ENCODE measurements around the gene CFAP206. TPM values are rescaled to one million over a fixed set of nuclear protein-coding genes. Genes with fewer than 3 reads are reported as not detected.

CFAP206 gene
- total and polyA plus RNA-seq, 2 donors from 2014 or later: 2.5 to 2.6 TPM

DNA sequence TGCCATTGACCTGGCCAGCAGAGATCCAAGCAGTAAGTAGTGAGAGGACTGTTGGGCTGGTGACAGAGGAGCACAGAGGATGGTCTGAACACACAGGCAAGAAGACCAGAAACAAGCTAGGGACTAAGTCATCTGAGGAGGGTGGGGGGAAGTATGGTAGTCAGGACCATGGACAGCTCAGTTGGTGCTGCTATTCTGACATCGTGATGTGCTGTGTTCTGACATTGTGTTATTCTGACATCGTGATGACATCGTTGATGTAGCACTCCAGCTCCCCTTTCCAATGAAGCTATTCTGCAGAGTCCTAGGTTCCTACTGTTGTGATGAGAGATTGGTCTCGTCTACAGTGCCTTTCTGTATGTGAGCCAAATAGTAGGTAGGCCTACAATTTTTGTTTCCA, 28.7 kb downstream of the CFAP206 start:
- FAIRE-seq: no peak
- no peak overlapping the region for H3K4me3 ChIP-seq (ENCODE audit: low read length in 3 of 3)
- DNase-seq: peak in 4 of 5 donors; percentile 71 to 90 (median 88)
- H3K27me3 ChIP-seq (ENCODE audit: control insufficient read depth, insufficient read depth, low read length): no peaks in the 10 kb centered on the region
- H3K27ac ChIP-seq (ENCODE audit: low read depth in 2 of 2, low read length in 2 of 2): no peak overlapping the region
- H3K4me1 ChIP-seq (ENCODE audit: control insufficient read depth in 2 of 3, insufficient read depth in 2 of 3, low read depth in 1 of 3, low read length in 3 of 3): no peaks in the 10 kb centered on the region
- H3K9me3 ChIP-seq (ENCODE audit: control insufficient read depth in 2 of 3, insufficient read depth in 1 of 3, low read length in 3 of 3): no peaks in the 10 kb centered on the region
- intact Hi-C loops (cut with DNase I): no loop called here
- no peak overlapping the region for H3K9ac ChIP-seq (ENCODE audit: low read length in 3 of 3)
- H3K36me3 ChIP-seq (ENCODE audit: control insufficient read depth in 2 of 3, insufficient read depth in 3 of 3, low read length in 3 of 3): no peaks in the 10 kb centered on the region
- TF ChIP-seq CTCF (IDR thresholded peaks at IDR 0.05; ENCODE audit: borderline replicate concordance, extremely low read depth, insufficient read depth): no peak

- H3K9ac ChIP-seq (ENCODE audit: low read length in 3 of 3): no peak overlapping the region
- H3K36me3 ChIP-seq (ENCODE audit: control insufficient read depth in 2 of 3, insufficient read depth in 3 of 3, low read length in 3 of 3): no peaks in the 10 kb centered on the region
- FAIRE-seq: no peak
- H3K9me3 ChIP-seq (ENCODE audit: control insufficient read depth in 2 of 3, insufficient read depth in 1 of 3, low read length in 3 of 3): no peaks in the 10 kb centered on the region
- DNase-seq: no peak
- H3K27ac ChIP-seq (ENCODE audit: low read depth in 2 of 2, low read length in 2 of 2): no peak overlapping the region
- intact Hi-C loops (cut with DNase I): no loop called here
- H3K27me3 ChIP-seq (ENCODE audit: control insufficient read depth, insufficient read depth, low read length): no peaks in the 10 kb centered on the region
- TF ChIP-seq CTCF (IDR thresholded peaks at IDR 0.05; ENCODE audit: borderline replicate concordance, extremely low read depth, insufficient read depth): no peak
- no peaks in the 10 kb centered on the region for H3K4me1 ChIP-seq (ENCODE audit: control insufficient read depth in 2 of 3, insufficient read depth in 2 of 3, low read depth in 1 of 3, low read length in 3 of 3)
- no peak overlapping the region for H3K4me3 ChIP-seq (ENCODE audit: low read length in 3 of 3)
Measured at GRCh38 chr6:87441711-87442110, 33.9 kb downstream of the CFAP206 start.

DNA sequence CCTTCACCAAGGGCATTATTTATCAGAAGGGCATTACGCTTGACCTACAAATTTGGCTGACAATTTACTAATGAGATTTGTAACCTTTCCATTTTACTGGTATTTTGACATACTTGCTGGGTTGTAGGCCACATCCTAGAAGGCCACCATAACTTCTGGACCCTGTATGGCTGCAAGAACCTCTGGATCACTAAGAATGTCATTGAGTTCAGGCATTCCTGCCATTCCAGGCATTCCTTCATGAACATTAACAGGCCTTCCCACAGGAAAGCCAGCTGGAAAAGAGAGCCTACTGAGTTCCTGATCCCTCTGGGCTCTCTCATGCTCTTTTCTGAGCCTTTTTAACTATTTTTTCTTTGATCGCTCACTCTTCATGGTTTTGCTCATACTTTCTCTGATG, 36.6 kb downstream of the CFAP206 start:
- intact Hi-C loops (cut with DNase I): no loop called here
- no peaks in the 10 kb centered on the region for H3K36me3 ChIP-seq (ENCODE audit: control insufficient read depth in 2 of 3, insufficient read depth in 3 of 3, low read length in 3 of 3)

More for the DNA sequence above, 36.6 kb downstream of the CFAP206 start:
- FAIRE-seq (no peak), DNase-seq (peak in 1 of 5 donors; percentile 2)
- Histone ChIP-seq H3K9me3 (ENCODE audit: control insufficient read depth in 2 of 3, insufficient read depth in 1 of 3, low read length in 3 of 3) (no peaks in the 10 kb centered on the region), H3K4me1 (ENCODE audit: control insufficient read depth in 2 of 3, insufficient read depth in 2 of 3, low read depth in 1 of 3, low read length in 3 of 3) (no peaks in the 10 kb centered on the region), H3K27me3 (ENCODE audit: control insufficient read depth, insufficient read depth, low read length) (no peaks in the 10 kb centered on the region), H3K27ac (ENCODE audit: low read depth in 2 of 2, low read length in 2 of 2) (no peak overlapping the region), H3K9ac (ENCODE audit: low read length in 3 of 3) (no peak overlapping the region), H3K4me3 (ENCODE audit: low read length in 3 of 3) (no peak overlapping the region)
- no peak for TF ChIP-seq CTCF (IDR thresholded peaks at IDR 0.05; ENCODE audit: borderline replicate concordance, extremely low read depth, insufficient read depth)
